Pons (tissue), 1 donor: ENCODE data around the gene BMP7.
"Not testable (repeated sequence)": the region's sequence is repeated elsewhere in the genome, so short reads cannot be mapped to it uniquely, and the experiment has no call there.

Experiments
- DNase-seq: peaks from one replicate; pipeline ENCODE4 v3.0.0-alpha.2; 2016; ENCODE audit warnings: low spot score

Gene BMP7

GRCh38 chr20:57249772-57250171 lies 16.7 kb downstream of the BMP7 start:
- no peak for DNase-seq

- no peak for DNase-seq
Observed at GRCh38 chr20:57249073-57249472, 17.4 kb downstream of the BMP7 start.

- DNase-seq: no peak
Observed at GRCh38 chr20:57248132-57248797, 18.2 kb downstream of the BMP7 start.

- DNase-seq: no peak
Observed at GRCh38 chr20:57247292-57247965, 19.0 kb downstream of the BMP7 start.

GRCh38 chr20:57245997-57246396 lies 20.4 kb downstream of the BMP7 start:
- DNase-seq: no peak

GRCh38 chr20:57244627-57245214 lies 21.7 kb downstream of the BMP7 start:
- no peak for DNase-seq

- no peak for DNase-seq
Observed at GRCh38 chr20:57244221-57244585, 22.2 kb downstream of the BMP7 start.

GRCh38 chr20:57243480-57244220 lies 22.8 kb downstream of the BMP7 start:
- no peak for DNase-seq

- DNase-seq: no peak
Observed at GRCh38 chr20:57242414-57242813, 24.0 kb downstream of the BMP7 start.

- DNase-seq: peak; percentile 81
Observed at GRCh38 chr20:57241363-57241991, 25.0 kb downstream of the BMP7 start.

- no peak for DNase-seq
Observed at GRCh38 chr20:57240581-57241362, 25.7 kb downstream of the BMP7 start.

- not testable (repeated sequence) for DNase-seq
Observed at GRCh38 chr20:57239725-57240124, 26.7 kb downstream of the BMP7 start.

GRCh38 chr20:57239324-57239723 lies 27.1 kb downstream of the BMP7 start:
- not testable (repeated sequence) for DNase-seq

GRCh38 chr20:57238089-57238488 lies 28.4 kb downstream of the BMP7 start:
- DNase-seq: no peak

- no peak for DNase-seq
Observed at GRCh38 chr20:57237585-57237953, 28.9 kb downstream of the BMP7 start.

GRCh38 chr20:57236813-57237584 lies 29.4 kb downstream of the BMP7 start:
- no peak for DNase-seq

GRCh38 chr20:57234556-57235251 lies 31.7 kb downstream of the BMP7 start:
- no peak for DNase-seq

- no peak for DNase-seq
Observed at GRCh38 chr20:57231951-57232428, 34.5 kb downstream of the BMP7 start.

GRCh38 chr20:57231161-57231560 lies 35.3 kb downstream of the BMP7 start:
- DNase-seq: no peak

- DNase-seq: no peak
Observed at GRCh38 chr20:57230247-57230646, 36.2 kb downstream of the BMP7 start.
